DND-41 (cell line): ENCODE data around the gene ADGRB3.

Experiments used
- ATAC-seq: fragments of 200-7000 bp; cut with Tn5 transposase; 3 replicates; pipeline ENCODE4 v1.9.1; 2021; ENCODE audit warnings: low read depth; ENCODE audit not compliant: insufficient read depth
- DNase-seq: peaks from one replicate; pipeline ENCODE4 v3.0.0-alpha.2; 2020
- H2AFZ ChIP-seq: 2 replicates; pipeline ENCODE4 v1.6.0; 2012; ENCODE audit warnings: low read depth, low read length
- H3K27ac ChIP-seq: 2 replicates; pipeline ENCODE4 v1.5.1; 2012; ENCODE audit warnings: low read length, inconsistent platforms
- H3K27me3 ChIP-seq: fragments of 200-600 bp; sonication (generic); 2 replicates; pipeline ENCODE4 v1.6.0; 2012; ENCODE audit warnings: low read length, mild to moderate bottlenecking, inconsistent platforms; ENCODE audit not compliant: insufficient read depth, poor library complexity
- H3K36me3 ChIP-seq: 2 replicates; pipeline ENCODE4 v1.5.1; 2012; ENCODE audit warnings: low read length, inconsistent platforms; ENCODE audit not compliant: insufficient read depth
- H3K4me1 ChIP-seq: 2 replicates; pipeline ENCODE4 v1.5.1; 2012; ENCODE audit warnings: mild to moderate bottlenecking, low read length; ENCODE audit not compliant: insufficient read depth
- H3K4me2 ChIP-seq: 2 replicates; pipeline ENCODE4 v1.6.0; 2012; ENCODE audit warnings: mild to moderate bottlenecking, moderate library complexity, low read length, inconsistent platforms; ENCODE audit not compliant: insufficient read depth
- H3K4me3 ChIP-seq, 2 experiments: fragments of 200-600 bp in 1 of 2; shearing (Covaris generic) in 1 of 2; 2 replicates each; pipeline ENCODE4 v1.5.1; 2012 to 2016; ENCODE audit warnings: inconsistent platforms in 2 of 2, low read length in 2 of 2, mild to moderate bottlenecking in 2 of 2, low read depth in 1 of 2, moderate library complexity in 1 of 2
- H3K79me2 ChIP-seq: 2 replicates; pipeline ENCODE4 v1.6.0; 2012; ENCODE audit warnings: low read length, inconsistent platforms; ENCODE audit not compliant: insufficient read depth
- H3K9ac ChIP-seq: 2 replicates; pipeline ENCODE4 v1.6.0; 2012; ENCODE audit warnings: low read depth, mild to moderate bottlenecking, inconsistent platforms, low read length, moderate library complexity
- H3K9me3 ChIP-seq: 2 replicates; pipeline ENCODE4 v1.5.1; 2012; ENCODE audit warnings: low read length, moderate library complexity, mild to moderate bottlenecking, inconsistent platforms; ENCODE audit not compliant: insufficient read depth, severe bottlenecking
- H4K20me1 ChIP-seq: 2 replicates; pipeline ENCODE4 v1.6.0; 2012; ENCODE audit warnings: low read length; ENCODE audit not compliant: insufficient read depth
- EZH2 ChIP-seq: IDR thresholded peaks from 3 replicates; pipeline ENCODE4 v1.6.1; 2012; ENCODE audit warnings: borderline replicate concordance, low read depth, mild to moderate bottlenecking, moderate library complexity, low read length, inconsistent platforms; ENCODE audit not compliant: severe bottlenecking
- TF ChIP-seq, protein P1 (sequence below): IDR thresholded peaks from 2 replicates; pipeline ENCODE4 v1.5.1; 2012; ENCODE audit warnings: borderline replicate concordance, low read length, moderate library complexity, mild to moderate bottlenecking; ENCODE audit not compliant: poor library complexity, severe bottlenecking; ENCODE audit errors: extremely low read depth

ADGRB3 gene

DNA sequence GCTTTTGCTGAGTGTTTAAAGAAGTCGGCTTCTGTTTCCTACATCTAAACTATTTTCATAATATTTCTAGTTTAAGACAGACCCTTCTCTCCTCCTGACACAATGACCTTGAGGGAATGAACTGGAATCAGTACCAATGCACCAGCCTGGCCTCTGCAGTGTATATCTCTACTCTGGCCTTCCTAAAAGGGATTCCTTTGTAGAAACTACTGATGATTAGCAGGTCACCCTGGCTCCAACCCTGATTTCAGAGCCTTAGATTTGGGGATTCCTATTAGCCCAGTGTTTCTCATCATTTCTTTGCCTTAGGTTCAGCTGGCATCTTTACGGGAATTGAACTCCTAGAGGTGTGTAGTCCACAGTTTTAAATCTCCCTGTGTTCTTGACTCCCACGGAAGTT is 75.4 kb downstream of the ADGRB3 start:
- Histone ChIP-seq H2AFZ (no peak overlapping the region), H3K9ac (no peak overlapping the region), H3K27me3 (no peaks in the 10 kb centered on the region), H3K36me3 (no peaks in the 10 kb centered on the region), H3K4me3 (no peak overlapping the region), H3K4me1 (no peaks in the 10 kb centered on the region), H3K9me3 (no peaks in the 10 kb centered on the region), H4K20me1 (no peaks in the 10 kb centered on the region), H3K27ac (no peak overlapping the region), H3K4me2 (no peak overlapping the region), H3K79me2 (no peaks in the 10 kb centered on the region)
- DNase-seq = no peak
- no peak for ATAC-seq
- TF ChIP-seq, protein P1, sequence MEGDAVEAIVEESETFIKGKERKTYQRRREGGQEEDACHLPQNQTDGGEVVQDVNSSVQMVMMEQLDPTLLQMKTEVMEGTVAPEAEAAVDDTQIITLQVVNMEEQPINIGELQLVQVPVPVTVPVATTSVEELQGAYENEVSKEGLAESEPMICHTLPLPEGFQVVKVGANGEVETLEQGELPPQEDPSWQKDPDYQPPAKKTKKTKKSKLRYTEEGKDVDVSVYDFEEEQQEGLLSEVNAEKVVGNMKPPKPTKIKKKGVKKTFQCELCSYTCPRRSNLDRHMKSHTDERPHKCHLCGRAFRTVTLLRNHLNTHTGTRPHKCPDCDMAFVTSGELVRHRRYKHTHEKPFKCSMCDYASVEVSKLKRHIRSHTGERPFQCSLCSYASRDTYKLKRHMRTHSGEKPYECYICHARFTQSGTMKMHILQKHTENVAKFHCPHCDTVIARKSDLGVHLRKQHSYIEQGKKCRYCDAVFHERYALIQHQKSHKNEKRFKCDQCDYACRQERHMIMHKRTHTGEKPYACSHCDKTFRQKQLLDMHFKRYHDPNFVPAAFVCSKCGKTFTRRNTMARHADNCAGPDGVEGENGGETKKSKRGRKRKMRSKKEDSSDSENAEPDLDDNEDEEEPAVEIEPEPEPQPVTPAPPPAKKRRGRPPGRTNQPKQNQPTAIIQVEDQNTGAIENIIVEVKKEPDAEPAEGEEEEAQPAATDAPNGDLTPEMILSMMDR = no peak
- no peak for TF ChIP-seq EZH2

DNA sequence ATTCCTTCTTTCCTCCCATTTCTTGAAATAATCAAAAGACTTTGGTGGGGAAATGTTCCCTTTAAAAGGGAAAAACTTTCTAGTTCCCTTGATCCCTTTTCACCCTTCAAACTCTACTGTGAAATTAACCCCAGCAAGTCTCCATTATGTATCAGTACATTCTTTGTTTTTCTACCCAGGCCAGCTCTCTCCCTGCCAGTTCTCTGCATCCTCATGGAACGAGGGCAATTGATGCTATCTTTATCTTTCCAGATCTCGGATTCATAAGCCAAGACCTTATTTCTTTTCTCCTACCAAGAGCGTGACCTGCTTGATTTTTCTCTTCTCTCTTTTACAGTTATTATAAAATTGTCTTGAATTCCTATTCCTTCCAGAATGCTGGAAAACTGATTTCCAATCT is 75.8 kb downstream of the ADGRB3 start:
- H2AFZ ChIP-seq = no peak overlapping the region
- no peaks in the 10 kb centered on the region for H3K4me1 ChIP-seq
- H3K79me2 ChIP-seq = no peaks in the 10 kb centered on the region
- TF ChIP-seq EZH2 = no peak
- TF ChIP-seq, protein P1 = no peak
- H3K4me3 ChIP-seq = no peak overlapping the region
- H3K4me2 ChIP-seq = no peak overlapping the region
- no peaks in the 10 kb centered on the region for H3K36me3 ChIP-seq
- ATAC-seq = no peak
- no peak for DNase-seq
- no peak overlapping the region for H3K9ac ChIP-seq
- H3K27me3 ChIP-seq = no peaks in the 10 kb centered on the region
- no peaks in the 10 kb centered on the region for H3K9me3 ChIP-seq
- no peaks in the 10 kb centered on the region for H4K20me1 ChIP-seq
- H3K27ac ChIP-seq = no peak overlapping the region

DNA sequence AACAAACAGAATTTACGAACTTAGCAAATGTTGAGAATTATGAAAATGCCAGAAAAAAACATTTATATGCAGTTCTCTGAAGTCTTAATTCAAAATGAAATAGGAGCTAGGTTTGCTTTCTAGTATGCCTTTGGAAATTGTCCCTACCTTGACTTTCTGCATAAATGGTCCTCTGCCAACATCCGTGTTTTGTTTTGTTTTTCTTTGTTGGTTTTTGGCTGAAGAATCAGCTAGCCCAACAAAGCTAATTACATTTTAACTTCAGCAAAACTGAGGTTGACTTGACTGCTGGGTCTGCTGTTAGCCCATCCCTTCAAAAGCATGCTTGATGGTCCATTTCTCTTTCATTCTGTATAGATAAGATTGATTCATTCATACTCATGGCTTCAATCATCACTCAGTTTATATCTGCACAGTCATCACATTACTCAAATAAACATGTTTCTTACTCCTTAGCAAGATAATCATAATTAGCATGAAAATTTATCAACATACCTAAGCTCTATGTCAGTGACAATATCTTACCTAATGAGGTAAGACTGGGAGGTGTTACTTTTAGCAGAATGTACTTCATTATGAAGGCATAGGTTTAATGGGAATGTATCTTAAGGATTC is 76.4 kb downstream of the ADGRB3 start:
- Histone ChIP-seq H3K79me2 (no peaks in the 10 kb centered on the region), H3K27me3 (no peaks in the 10 kb centered on the region), H4K20me1 (no peaks in the 10 kb centered on the region), H3K4me2 (no peak overlapping the region), H3K9me3 (no peaks in the 10 kb centered on the region), H3K9ac (no peak overlapping the region), H2AFZ (no peak overlapping the region), H3K4me1 (no peaks in the 10 kb centered on the region), H3K36me3 (no peaks in the 10 kb centered on the region), H3K27ac (no peak overlapping the region), H3K4me3 (no peak overlapping the region)
- no peak for DNase-seq
- ATAC-seq = no peak
- no peak for TF ChIP-seq EZH2
- TF ChIP-seq, protein P1 = no peak

DNA sequence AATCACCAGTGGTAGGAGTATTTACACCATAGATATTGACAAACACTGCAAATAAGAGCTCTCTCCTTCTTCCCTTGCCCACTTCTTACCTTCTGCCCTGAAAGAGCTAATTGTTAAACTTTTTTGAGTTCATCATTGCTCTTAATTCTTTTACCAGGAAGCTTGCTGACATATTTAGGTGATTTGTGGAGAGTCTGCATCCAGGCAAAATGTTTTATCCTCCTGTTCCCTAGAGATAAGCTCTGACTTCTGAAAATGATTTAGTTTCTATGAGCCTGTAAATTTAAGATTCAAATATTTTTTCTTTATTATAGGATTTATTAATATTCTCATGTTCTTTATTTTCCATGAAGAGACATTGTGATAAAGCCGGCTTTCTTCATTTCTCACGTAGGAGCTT is 81.5 kb downstream of the ADGRB3 start:
- H3K27me3 ChIP-seq = no peaks in the 10 kb centered on the region
- no peak overlapping the region for H3K4me2 ChIP-seq
- no peak for TF ChIP-seq EZH2
- TF ChIP-seq, protein P1 = no peak
- no peaks in the 10 kb centered on the region for H3K36me3 ChIP-seq
- H3K9ac ChIP-seq = no peak overlapping the region
- H4K20me1 ChIP-seq = no peaks in the 10 kb centered on the region
- no peaks in the 10 kb centered on the region for H3K9me3 ChIP-seq
- DNase-seq = no peak
- no peaks in the 10 kb centered on the region for H3K4me1 ChIP-seq
- no peak overlapping the region for H3K4me3 ChIP-seq
- no peaks in the 10 kb centered on the region for H3K79me2 ChIP-seq
- no peak overlapping the region for H2AFZ ChIP-seq
- H3K27ac ChIP-seq = no peak overlapping the region
- ATAC-seq = no peak
